Measurements from ENCODE around the gene SUPV3L1.

Gene SUPV3L1

DNA sequence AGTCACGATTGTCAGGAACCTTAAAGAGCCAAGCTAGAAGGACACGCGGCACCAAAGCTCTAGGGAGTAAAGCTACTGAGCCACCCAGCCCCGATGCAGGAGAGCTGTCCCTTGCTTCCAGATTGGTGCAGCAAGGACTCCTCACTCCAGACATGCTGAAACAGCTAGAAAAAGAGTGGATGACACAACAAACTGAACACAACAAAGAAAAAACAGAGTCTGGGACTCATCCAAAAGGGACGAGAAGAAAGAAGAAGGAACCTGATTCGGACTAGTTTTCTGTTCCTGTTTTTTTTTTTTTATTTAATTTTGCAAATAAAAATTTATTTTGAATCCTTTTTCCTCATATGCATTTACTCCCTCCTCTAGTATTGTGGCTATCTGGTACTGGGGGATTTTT lies 28.7 kb downstream of the SUPV3L1 start:
- DNase-seq = no peak

DNA sequence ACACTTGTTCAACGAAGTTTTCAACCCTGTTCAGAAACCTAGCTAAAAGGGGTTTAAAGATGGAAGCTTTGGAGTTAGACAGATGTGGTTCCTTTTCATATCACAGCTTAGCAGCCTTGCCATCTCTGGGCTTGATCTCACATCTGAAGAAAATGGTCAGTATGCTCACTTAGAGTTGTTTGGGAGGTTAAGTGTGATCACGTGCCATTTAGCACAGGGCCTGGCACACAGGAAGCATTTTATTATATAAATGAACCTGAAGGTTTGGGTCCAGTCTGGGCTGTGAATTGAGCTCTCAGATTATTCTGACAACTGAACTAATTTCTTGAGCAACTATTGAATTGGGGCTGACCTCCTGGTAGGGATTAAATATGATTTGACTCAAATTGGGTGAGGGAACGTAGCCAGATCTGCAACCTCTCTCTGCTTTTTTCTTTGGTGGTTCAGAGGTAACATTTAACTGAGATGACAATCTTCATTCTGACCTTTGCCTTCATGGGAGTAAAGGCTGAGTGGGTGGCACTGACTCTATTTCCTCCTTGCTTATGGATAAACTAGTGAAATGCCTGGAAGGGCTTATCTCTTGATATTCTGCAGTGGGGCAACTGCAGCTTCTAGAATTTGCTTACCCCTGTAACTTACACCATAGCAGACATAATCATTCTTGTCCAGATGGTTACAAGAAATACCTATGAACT lies 29.9 kb downstream of the SUPV3L1 start:
- DNase-seq = no peak

DNA sequence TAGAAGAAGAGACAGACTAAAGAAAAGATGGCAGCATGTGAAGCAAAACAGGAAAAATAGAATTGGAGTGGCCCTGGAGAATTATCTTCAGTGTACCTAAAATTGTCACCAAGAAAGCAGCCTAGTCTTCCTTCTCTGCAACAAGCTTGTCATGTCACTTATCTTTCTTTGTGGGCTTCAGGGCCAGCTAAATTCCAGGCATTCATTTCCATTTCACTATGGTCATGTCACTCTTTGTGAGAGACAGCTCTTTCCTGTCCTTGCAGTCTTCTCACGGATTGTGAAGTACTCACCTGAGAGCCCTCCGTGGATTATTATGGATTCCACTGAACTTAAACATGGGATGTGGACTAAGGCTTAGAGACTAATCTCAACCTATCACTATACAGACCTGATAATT lies 31.1 kb downstream of the SUPV3L1 start:
- no peak for DNase-seq

DNA sequence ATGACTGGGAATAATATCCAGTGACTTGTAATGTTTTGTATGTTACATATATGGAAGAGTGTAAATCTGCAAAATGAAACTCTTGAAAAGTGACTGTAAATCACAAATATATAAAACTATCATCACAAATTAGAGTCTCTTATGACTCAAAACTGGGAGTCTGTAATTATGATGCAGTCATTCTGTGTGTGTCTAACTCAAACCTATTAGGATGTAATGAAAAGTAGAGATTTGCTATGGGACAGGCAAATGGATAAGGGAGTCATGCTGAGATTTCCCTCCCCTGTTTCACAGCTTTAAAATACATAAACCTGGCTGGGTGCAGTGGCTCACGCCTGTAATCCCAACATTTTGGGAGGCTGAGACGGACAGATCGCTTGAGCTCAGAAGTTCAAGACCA lies 31.5 kb downstream of the SUPV3L1 start:
- DNase-seq = no peak

DNA sequence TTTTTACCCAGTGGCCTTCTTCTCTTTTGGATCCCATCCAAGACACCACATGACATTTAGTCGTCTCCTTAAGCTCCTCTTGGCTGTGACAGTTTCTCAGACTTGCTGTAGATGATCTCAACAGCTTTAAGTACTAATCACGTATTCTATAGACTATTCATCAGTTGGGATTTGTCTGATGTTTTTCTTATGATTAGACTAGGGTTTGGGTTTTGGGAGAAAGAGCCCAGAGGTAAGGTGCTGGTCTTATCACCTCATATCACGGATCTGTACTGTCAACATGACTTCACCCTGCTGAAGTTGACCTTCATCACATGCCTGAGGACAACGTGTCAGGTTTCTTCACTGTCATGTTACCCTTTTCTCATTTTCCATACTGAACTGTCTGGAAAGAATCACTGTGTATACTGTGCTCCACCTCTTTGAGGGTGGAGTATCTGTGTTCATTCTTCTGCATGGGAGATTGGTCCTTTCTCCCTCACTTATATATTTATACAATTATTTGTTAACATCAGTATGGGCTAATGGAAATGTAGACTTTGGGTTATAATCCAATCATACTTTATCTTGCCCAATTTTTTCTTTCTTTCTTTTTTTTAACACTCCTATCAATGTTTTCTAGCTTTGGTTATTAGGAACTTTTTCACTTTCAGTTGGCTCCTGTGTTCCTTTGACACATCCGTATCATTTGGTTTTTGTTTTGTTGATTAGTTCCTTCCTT lies 33.7 kb downstream of the SUPV3L1 start:
- DNase-seq = no peak

DNA sequence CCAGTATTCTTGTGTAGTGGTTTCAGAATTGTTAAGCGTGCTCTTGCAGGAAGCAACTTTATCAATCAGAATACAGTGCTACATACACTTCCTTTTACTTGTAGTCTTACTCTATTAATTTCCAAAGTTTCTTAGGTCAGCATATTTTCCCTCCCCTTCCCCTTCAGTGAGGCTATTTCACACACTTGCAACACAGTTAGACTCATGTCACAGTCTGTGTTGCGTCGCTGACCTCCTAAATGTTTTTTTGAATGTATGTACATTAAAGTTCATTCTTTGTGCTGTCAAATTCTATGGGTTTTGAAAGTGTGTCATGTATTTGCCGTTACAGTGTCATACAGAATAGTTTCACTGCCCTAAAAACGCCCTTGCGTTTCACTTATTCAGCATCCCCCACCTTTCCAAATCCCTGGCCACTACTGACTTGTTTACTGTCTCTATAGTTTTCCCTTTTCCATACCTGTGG lies 34.7 kb downstream of the SUPV3L1 start:
- no peak for DNase-seq

DNA sequence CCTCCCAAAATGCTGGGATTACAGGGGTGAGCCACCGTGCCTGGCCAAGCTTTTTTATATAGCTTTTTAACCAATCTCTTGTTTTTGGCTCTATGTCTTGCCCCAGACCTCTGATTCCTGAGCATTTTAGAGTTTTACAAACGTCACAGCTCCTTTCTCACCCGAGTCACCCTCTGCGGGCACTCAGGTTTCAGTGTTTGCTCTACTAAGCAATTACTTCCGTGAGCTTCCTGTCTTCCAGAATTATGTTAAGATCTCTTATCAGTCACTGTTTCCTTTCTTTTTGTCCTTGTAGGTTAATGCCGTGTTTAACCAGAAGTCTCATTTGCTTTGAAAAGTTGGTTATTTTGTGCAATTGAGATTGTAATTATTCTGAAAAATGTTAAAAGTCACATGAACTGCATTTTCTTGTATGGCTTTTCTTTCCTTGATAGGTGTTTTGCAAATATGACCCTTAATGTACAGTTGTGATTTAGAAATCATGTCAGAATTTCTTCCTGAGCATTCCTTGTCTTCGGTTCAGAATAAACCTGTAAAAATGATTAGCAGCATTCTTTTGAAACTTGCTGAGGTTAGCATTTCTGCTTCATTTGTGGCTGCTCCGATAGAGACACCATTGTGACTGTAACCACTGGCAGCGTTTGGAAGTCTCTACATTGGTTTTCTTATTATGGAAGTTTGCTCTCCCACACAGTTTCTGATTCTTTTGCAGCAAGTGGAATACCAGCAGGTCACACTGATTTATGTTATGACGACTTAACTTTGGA lies 35.6 kb downstream of the SUPV3L1 start:
- no peak for DNase-seq

DNA sequence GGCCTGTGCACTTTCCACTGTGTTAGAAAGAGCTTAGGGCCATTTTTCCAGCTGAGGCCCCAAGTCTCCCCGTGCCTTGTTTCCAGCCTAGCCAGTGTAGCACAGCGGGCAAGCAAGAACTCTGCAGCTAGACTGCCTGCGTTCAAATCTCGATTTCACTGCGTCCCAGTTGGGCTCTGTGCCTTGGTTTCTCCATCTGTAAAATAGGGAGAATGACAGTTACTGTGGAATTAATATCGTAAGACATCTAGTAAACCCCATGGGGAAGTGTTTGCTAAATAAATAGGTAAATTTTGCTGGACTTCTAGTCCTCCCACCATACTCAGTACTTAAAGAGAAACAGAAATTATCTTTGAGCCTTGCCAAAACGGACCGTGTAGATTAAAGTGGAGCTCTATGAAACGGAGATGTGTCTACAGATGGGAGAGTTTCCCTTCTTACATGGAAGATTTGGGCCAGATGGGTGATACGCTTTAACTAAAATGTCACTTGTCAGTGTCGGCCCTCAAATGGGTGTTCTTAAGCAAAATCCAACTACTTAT lies 36.6 kb downstream of the SUPV3L1 start:
- no peak for DNase-seq

DNA sequence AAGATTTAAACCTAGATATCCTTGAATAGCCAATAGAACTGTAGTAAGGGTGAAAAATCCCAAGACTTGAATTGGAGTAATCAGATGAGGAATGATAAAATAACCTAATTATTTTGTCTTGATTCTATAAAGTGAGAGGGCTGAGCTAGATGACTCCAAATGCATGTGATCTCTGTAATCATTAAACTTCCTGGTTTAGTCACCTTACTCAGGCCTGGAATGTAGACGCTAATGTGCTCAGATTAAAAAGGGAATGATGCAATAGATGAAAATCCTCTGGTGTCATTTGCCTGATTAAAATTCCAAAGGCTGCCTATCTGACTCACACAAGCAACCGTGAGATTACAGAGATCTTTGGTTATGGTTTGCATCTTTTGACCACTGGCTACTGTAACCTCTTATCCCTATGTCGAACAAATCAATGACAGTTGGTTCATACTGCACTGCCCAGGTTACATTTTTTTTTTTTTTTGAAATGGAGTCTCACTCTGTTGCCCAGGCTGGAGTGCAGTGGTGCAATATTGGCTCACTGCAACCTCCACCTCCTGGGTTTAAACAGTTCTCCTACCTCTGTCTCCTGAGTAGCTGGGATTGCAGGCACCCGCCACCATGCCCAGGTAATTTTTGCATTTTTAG lies 37.2 kb downstream of the SUPV3L1 start:
- no peak for DNase-seq

DNA sequence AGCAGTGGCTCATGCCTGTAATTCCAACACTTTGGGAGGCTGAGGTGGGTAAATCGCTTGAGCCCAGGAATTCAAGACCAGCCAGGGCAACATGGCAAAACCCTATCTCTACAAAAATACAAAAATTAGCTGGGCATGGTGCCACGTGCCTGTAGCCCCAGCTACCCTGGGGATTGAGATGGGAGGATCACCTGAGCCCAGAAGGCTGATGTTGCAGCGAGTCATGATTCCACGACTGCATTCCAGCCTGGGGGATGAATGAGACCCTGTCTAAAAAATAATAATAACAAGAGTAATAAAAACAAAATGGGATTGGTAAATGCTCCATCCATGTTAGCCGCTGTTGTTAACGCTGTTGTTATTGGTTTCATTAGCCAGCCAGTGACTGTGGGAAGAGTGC lies 38.8 kb downstream of the SUPV3L1 start:
- DNase-seq = no peak

DNA sequence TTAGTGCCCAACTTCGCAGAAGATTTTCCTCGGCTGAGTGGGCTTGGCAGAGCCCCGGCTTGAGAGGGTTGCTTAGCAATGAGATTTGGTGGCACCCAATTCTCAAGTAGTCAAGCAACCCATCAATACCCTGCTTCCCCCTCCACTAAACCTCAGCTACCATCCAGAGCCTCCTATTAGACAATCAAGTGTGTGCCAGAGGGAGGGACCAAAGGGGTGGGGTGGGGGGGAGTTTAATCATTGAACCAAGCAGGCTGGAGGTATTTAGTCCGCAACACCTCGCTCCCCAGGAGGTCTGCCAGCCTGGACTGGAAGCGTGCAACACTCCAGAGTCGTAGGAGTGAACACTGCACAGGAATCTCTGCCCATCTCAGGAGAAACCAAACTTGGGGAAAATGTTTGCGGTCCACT lies 40.0 kb downstream of the SUPV3L1 start, which contains the start of gene HKDC1:
HKDC1 (plus strand) TSS at position 292 of the 411 bp plus-strand sequence; CDS start at position 396, 104 bp downstream.
- DNase-seq = no peak

DNA sequence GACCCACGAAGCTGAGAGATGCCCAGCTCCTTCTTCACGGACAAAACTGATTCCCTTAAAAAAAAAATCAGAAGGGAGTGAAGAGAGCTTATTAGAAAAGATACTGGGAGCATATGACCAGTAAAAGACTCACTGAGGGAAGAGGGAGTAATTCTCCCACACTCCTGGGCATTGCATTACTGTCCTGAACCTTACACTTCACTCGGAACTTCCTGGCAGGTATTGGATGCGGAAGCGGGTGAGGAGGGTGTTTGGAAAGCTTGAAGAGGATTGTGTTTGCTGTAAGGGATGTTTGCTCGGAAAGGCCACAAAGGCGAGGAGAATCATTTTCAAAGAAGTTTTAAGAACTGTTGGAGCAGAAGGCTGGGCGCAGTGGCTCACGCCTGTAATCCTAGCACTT lies 40.5 kb downstream of the SUPV3L1 start:
- no peak for DNase-seq

DNA sequence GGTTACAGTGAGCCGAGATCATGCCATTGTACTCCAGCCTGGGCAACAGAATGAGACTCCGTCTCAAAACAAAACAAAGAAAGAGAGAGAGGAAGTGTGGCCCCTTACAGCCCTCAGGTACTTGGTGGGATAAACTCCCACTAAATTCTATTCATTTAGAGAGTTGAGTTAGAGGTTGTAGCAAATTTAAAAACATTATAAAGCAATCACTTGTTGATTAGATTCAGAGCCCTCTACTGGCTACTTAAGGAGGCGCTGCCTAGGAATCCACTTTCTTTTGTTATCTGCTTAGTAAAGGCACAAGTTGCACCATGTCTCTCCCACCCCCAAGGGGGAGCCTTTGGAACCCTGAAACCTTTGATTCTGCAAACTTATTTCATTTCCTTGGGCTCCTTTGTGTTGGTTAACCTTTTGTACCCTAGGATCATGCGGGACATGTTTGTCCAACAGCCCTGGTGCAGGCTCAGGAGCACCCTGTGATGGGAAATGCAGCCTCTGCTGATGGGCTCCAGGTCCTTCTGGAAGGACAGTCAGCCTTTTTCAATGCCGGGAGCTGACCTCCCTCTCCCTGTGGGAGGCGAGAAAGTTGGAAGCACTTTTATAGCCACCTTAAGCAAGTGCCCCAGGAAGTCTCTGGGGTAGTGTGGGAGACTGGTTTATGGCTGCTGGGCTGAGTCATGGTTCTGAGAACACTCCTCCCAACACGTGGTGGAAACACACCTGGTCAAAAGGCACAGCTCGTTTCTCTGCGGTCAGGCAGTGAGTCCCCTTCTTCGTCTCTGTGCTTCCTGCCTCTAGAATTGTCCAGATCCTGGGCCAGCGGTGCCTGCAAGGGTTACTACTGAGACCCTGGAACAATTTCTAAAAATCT lies 42.4 kb downstream of the SUPV3L1 start:
- no peak for DNase-seq

DNA sequence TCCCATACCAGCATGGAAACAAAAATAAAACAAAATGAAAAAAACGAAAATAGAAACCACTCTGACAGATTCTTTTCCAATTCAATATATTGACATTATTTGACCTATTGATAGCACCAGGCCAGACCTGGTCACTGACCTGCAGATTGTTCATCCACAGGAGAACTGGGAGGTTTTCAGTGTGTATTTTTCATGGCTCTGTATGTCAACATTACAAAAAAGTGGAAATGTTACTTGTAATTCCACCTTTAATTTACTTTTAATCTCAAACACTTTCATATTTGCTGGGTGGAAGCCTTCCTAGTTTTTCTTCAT lies 43.0 kb downstream of the SUPV3L1 start:
- DNase-seq = no peak

DNA sequence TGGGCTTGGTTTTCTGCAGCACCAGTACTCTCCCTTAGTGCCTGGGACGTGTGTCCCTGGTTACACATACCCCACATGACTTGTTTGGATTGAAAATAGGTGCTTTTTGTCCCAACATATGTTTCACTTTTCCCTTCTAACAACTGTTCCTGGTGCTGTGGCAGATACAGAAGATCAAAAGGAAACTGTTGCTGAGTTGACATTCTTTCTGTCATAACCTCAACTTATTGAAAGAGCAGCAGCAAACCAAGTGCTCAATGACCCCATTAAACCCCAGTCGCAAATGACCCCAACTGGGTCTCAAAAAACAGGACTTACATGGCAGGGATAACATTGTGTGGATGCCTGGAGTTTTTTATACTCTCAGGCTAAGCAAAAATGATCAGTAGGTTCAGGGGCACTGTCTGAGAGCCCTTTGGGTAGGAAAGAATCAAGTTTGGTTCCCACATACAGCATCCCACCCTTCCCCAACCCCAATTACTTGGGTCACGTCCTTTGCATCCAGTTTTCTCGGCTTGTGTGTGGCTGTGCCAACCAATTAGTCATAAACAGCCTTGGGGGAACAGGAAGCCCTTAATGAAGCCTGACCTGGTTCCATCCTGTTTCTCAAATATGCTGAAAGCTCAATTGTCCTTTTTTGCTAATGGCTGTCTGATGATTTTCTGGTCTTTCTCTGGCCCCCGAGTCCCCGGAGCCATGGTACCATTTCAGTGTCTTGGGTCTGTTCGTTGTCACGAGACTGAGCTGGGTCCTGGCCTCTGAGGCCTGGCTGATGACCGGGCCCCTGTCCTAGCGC lies 45.0 kb downstream of the SUPV3L1 start:
- no peak for DNase-seq

DNA sequence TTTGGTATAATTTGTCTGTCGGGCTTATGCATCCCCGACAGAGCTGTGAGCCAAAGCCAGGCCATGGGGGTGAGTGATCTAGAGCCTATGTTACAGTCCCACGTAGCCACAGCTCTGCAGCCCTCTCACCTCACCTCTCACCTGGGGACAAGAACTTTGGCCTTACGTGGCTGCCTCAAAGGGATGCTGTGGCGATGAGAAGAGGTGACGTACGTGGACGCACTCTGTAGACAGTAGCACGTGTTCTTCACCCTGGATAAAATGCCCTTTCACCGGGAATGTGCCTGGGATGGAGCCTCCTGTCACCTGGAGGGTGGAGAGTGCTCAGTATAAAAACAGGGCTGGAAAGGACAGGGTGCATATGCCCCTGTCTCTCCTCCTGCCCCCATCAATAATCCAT lies 45.6 kb downstream of the SUPV3L1 start:
- no peak for DNase-seq

DNA sequence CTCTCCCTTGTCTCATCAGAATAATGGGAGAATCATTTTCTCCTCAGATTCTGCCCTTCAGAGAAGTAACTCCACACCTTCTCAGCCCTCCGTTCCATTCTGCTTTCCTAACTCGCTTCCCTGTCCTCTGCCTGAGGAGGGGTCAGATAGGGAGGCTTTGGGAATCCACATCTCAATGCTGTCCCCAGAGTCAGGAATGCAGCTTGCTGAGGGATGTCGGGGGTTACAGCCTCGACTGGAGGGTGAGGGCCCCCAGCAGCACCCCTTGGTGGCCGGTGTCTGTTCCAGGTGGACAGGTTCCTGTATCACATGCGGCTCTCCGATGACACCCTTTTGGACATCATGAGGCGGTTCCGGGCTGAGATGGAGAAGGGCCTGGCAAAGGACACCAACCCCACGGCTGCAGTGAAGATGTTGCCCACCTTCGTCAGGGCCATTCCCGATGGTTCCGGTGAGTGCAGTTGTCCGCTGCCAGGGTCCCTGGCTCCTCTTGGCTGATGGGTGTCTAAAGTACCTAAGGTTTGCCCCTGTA lies 47.0 kb downstream of the SUPV3L1 start:
- DNase-seq = no peak

DNA sequence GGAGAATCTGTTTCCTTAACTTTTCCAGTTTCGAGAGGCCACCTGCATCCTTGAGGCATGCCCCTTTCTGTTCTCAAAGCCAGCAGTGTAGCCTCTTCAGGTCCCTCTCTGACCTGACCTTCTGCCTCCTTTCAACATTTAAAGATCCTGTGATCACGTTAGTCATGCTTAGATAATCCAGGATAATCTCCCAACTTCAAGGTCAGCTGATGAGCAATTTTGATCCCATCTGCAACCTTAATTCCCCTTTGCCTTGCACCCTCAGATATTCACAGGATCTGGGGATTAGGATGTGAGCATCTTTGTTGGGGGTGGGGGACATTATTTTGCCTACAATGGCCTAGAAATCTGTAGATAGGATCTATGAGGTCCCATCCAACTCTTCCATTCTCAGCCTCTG lies 48.1 kb downstream of the SUPV3L1 start:
- no peak for DNase-seq

DNA sequence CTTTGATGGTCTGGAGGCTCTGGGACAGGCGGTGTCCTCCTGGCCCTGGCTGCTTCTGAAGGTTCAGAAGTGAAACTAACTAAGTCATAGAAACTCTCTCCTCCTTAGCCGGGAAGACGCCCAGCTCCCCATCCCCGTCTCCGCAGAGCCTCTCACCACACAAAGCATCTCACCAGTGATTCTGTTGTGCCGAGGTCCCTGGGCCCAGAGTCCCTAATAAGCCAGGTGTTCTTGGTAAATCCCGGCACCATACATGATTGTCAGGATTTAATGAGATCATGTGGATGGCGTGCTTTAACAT lies 49.5 kb downstream of the SUPV3L1 start:
- no peak for DNase-seq

DNA sequence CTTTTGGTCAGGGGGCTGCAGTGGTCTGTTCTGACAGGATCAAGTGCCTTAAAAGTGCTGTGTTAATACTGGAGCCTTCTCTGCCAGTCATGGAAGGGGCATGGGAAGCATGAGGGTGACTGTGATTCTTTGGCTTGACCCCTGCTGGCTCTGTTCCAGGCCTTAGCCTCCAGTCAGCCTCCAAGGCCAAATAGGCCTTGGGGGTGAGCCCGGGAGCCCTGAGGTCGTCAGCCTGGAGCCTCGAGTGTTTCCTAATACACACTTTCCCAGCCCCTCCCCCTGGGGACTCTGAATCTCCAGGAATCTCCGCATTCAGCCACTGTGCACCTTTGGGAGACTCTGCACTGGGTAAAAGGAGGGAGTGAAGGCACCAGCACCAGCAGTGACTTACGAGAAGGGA lies 50.1 kb downstream of the SUPV3L1 start:
- no peak for DNase-seq

DNA sequence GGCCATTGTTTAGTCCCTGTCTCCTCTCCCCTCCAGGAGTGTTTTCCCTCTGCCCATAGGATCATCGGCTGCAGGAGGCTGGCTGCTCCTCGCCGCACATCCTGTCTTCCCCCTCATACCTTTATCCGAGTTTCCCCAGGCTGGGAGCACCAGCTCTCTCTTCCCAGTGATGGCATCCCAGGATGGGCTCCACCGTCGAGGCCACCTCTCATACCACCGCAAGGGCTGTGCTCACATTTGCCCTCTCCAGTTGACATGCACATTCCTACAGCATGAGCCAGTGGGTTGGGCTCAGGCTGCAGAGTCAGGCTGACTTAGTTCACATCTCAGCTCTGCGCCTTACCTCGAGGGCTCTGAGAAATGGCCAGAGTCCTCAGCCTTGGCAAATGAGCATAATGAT lies 52.2 kb downstream of the SUPV3L1 start:
- no peak for DNase-seq

All from cortex of kidney (tissue), 1 donor.